Retinal pigment epithelial cell (primary cell): Measurements from ENCODE around the gene TBATA.

Experiments
- DNase-seq: peaks from one replicate; pipeline ENCODE4 v3.0.0-alpha.2; 2010; ENCODE audit warnings: low read depth
- H3K4me3 ChIP-seq: 2 replicates; pipeline ENCODE4 v1.5.1; 2011; ENCODE audit warnings: mild to moderate bottlenecking, low read length, control low read depth, moderate library complexity
- CTCF ChIP-seq: conservative IDR thresholded peaks from 2 replicates; pipeline ENCODE4 v1.5.1; 2011; ENCODE audit warnings: low read depth, low read length, control low read depth, inconsistent platforms

Gene TBATA

DNA sequence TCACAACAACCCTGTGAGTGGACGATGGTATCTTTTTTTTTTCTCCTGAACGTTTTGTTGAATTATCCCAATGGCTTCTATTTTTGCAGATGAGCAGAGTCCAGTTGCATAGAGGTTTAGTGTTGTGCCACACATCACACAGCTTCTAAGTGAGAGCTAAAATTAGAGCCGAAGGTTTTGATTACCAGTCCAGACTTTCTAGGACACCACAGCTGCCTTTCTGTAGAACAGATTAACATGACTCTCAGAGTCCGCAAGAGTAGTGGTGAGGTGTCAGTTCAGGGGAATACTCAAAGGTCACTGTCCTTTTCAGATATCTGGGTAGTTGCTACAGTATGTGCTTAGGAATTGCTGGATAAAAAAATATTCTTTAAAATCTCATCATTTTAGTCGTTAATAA, 44.4 kb upstream of the TBATA start:
- no peak overlapping the region for H3K4me3 ChIP-seq
- TF ChIP-seq CTCF: no peak
- DNase-seq: no peak

DNA sequence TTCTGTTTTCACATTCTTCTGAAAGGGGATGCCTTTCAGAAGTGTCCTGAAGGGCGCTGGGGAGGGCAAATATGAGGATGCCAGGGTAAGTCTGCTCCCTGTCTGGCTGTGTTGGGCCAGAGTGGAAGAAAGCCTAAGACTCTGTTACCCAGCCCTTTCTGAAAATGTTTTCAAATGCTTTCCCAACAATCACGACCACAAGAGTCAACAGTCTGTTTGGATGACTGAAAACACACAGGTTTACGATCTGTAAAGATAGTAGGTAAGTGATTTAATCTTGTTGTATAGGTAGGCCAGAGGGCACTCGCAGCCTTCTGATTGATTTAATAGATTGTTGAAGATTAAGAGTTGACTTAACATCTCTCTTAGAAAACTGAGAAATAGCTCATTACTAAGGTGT, 43.7 kb upstream of the TBATA start:
- H3K4me3 ChIP-seq: no peak overlapping the region
- no peak for TF ChIP-seq CTCF
- DNase-seq: no peak

DNA sequence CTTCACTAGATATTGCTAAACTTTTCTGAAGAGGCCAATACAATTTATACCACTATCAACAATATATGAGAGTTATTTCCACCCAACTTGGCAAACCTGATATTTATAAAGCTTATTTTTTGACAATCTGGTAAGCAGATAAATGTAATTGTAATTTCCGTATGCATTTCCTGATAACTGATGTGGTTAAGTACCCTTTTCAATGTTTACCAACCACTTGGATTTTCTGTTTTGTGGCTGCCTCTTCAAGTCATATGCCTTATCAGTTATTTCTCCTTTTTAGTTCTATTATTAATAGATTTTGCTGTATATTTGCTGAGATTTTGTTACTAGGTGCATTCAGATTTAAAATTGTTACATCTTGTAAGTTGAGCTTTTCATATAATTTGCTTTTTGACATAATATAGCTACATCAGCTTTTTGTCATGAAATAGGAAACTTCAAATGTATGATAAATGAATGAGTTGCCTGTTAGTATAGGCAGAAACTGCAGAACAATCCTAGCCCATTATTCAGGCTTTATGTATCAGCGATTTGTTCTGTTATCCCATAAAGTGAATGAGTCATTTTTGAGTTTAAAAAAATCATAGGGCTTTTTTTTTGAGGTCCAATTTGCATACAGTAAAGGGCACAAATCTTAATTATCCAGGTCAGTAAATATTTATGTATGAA, 42.0 kb upstream of the TBATA start:
- DNase-seq: no peak
- no peak for TF ChIP-seq CTCF
- no peak overlapping the region for H3K4me3 ChIP-seq

GRCh38 chr10:70822076-70822820, 37.1 kb upstream of the TBATA start:
- DNase-seq: no peak
- no peak overlapping the region for H3K4me3 ChIP-seq
- TF ChIP-seq CTCF: no peak

GRCh38 chr10:70820976-70821750, 36.0 kb upstream of the TBATA start:
- no peak for DNase-seq
- no peak overlapping the region for H3K4me3 ChIP-seq
- no peak for TF ChIP-seq CTCF

DNA sequence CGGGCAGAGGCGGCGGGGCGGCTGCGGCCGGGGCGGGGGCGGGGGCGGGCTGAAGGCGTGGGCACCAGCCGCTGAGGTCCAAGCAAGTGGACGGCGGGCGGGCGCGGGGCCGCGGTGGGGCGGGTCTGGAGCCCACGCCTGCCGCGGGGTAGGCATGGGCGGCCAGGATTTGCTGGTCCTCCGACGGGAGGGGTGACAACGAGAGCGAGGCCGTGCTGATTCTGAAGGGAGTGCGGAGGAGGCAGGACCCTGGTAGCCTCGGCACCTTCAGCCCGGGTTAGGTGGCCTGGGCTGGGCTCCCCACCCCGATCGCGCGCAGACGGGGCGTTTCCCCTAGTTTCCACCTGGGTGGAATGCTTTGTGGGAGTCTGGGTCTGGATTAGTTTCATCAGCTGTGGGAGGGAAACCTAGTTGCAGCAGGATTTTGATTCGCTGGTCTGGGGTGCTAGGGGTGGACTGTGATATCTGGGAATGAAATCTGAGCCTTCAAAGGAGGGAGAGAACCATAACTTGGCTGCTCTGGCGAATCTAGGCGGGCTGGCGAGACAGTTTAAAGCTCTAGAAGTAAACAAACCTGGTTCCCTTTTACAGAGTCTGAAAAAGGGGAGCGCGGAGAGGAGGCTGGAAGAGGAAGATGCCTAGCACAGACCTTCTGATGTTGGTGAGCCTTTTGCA, 31.2 kb upstream of the TBATA start:
- DNase-seq: peak; percentile 84
- H3K4me3 ChIP-seq: peak overlapping the region; percentile 81
- TF ChIP-seq CTCF: no peak
